Right lobe of liver (tissue), 6 donors: ENCODE measurements around the gene ATXN3. TPM values are rescaled to one million over a fixed set of nuclear protein-coding genes. Genes with fewer than 3 reads are reported as not detected.

Source experiments
- ATAC-seq, 4 donors: fragments of 200-7000 bp; cut with Tn5 transposase; one replicate each; pipeline ENCODE4 v1.9.1; 2020; ENCODE audit warnings: mild to moderate bottlenecking in 4 of 4, moderate library complexity in 4 of 4
- DNase-seq, 3 donors: peaks; one replicate each; pipeline ENCODE4 v3.0.0-alpha.2; 2020
- H3K27ac ChIP-seq, 3 donors: fragments of 200-600 bp; one replicate each; pipeline ENCODE4 v1.8.0; 2022
- H3K27me3 ChIP-seq, 2 donors: fragments of 200-600 bp; one replicate each; pipeline ENCODE4 v1.8.0; 2022
- H3K36me3 ChIP-seq, 4 donors: fragments of 200-600 bp; sonication (generic) in 1 of 4; one replicate each; pipeline versions ENCODE4 v1.5.1 to v1.8.0; 2017 to 2022; ENCODE audit warnings: control low read depth in 1 of 4
- H3K4me1 ChIP-seq, 4 donors: fragments of 200-600 bp; sonication (generic) in 1 of 4; one replicate each; pipeline versions ENCODE4 v1.5.1 to v1.8.0; 2017 to 2022; ENCODE audit warnings: control low read depth in 1 of 4
- H3K4me3 ChIP-seq, 3 donors: fragments of 200-600 bp; one replicate each; pipeline ENCODE4 v1.8.0; 2022
- H3K9me3 ChIP-seq, 4 donors: fragments of 200-600 bp; sonication (generic) in 1 of 4; one replicate each; pipeline versions ENCODE4 v1.5.1 to v1.8.0; 2017 to 2022; ENCODE audit warnings: control low read depth in 1 of 4
- CTCF ChIP-seq, 4 donors: fragments of 200-600 bp in 3 of 4; fragments of 450-650 bp in 1 of 4; IDR thresholded peaks; one replicate each; pipeline versions ENCODE4 v1.5.1 to v1.8.0; 2016 to 2022; ENCODE audit warnings: antibody characterized with exemption in 4 of 4, mild to moderate bottlenecking in 2 of 4
- POLR2A ChIP-seq: fragments of 450-650 bp; IDR thresholded peaks from one replicate; pipeline ENCODE4 v1.6.1; 2017; ENCODE audit warnings: antibody characterized with exemption, mild to moderate bottlenecking
- WGBS: methylation state at CpG from one replicate; pipeline ENCODE4 v1.1.6; 2018; ENCODE audit warnings: low coverage, low lambda C conversion rate; ENCODE audit not compliant: insufficient coverage; ENCODE audit errors: missing lambda C conversion rate; 5-methylcytosine and 5-hydroxymethylcytosine counted together
- intact Hi-C, 2 donors: fragments of 100-400 bp; cut with DNase I; formaldehyde crosslinking; loops; one replicate each; pipeline versions ENCODE4 v1.11.2 to v1.14.1; 2022
- long read RNA-seq: library from polyadenylated mRNA; unstranded; transcript quantifications from one replicate; pipeline ENCODE4 v2.0.0, GENCODE V29; 2019
- total RNA-seq, 6 experiments: library from RNA; depleted of rRNA in 2 of 6; stranded (reverse); fragments of >200 nt in 2 of 6; fragmentation: NEBNext Ultra II Directional in 3 of 6; extraction: Animal tissue kit (Norgen Biotek cat#: 25700) in 3 of 6; gene quantifications; one replicate each; pipeline versions ENCODE4 v1.1.0 to v1.2.4, GENCODE V29; 2016 to 2023
- donor health status: DM: no; HTN: yes; CAD: no.
- donor health status: DM: no; HTN: no; CAD: no.
- donor health status: DM: no; HTN: no; CAD: no.
- donor health status: DM: no; HTN: yes; CAD: no.
- donor health status: DM: no; HTN: yes; CAD: no.

Gene ATXN3
- total RNA-seq: 10 to 100 TPM in 3 of 6 experiments, 1 to 10 TPM in 3; 5.5 to 15.4 (median 9.7) TPM
- long read RNA-seq: 0 reads

DNA sequence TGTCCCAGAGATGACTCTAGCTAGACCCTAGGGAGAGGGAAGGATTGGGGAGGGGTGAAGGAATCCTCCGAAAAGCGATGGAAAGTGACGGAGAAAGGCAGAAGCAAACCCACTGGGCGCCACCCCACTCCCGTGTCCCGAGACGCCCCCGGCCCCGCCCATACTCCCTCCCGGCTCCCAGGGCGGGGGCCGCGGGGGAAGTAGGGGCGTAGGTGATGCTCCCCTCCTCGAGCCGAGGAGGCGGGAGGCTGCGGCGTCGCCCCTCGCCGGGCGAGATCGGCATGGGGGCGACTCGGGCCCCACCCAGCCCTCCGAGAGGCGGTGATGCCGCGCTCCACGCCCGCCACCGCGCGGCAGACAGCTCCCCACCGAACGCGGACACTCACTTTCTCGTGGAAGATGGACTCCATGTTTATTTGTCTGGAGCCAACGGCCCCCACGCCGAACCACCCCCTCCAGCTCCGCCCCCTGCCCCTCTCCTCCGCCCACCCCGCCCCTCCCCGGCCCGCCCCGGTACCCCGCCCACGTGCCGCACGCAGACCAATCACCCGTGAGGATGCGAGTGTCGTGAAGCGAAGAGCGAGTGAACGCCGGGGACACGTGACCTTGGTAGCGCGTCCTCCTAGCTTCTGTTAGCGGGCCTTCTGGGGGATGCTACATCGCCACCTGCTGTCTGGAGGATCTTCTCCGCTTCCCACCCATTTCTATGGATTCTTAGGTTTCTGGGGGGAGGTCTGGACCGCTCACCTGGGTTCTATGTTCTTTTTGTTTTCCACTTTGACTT, at the start of gene ATXN3:
Gene ATXN3, minus strand, starts transcription at position 440 of the 784 bp plus-strand sequence. Its CDS starts 30 bp downstream, at position 410.
- ATAC-seq (peak; percentile 93 to 98 (median 94)), DNase-seq (peak; percentile 98 to 99 (median 98))
- Histone ChIP-seq H3K9me3 (no peaks in the 10 kb centered on the region), H3K27ac (peak within 1 kb of the TSS; percentile 84 to 88 (median 86)), H3K4me3 (peak within 1 kb of the TSS; percentile 93 to 99 (median 99)), H3K27me3 (no peaks in the 10 kb centered on the region), H3K4me1 (peaks cover 0 to 18% (median 2%) of the 10 kb centered on the region in 4 donors), H3K36me3 (no peaks in the 10 kb centered on the region)
- 2% methylated on average over 26 of the region's 66 CpGs for WGBS
- TF ChIP-seq CTCF (IDR thresholded peaks at IDR 0.05): peak; percentile 52 to 79 (median 76)
- peak; percentile 22 for TF ChIP-seq POLR2A
- intact Hi-C loops: no loop called here

- DNase-seq: no peak
- H3K4me1 ChIP-seq: no peaks in the 10 kb centered on the region
- no peaks in the 10 kb centered on the region for H3K9me3 ChIP-seq
- 86% methylated on average over 3 of the region's 3 CpGs for WGBS
- TF ChIP-seq CTCF (IDR thresholded peaks at IDR 0.05) (no peak), POLR2A (no peak)
- H3K36me3 ChIP-seq: peaks cover 0 to 52% (median 21%) of the 10 kb centered on the region in 4 donors
- intact Hi-C loops: no loop called here
- no peak for ATAC-seq
- no peak overlapping the region for H3K27ac ChIP-seq
- H3K4me3 ChIP-seq: no peak overlapping the region
- H3K27me3 ChIP-seq: no peaks in the 10 kb centered on the region
Measured at GRCh38 chr14:92154283-92154942, 48.0 kb upstream of the ATXN3 start.

DNA sequence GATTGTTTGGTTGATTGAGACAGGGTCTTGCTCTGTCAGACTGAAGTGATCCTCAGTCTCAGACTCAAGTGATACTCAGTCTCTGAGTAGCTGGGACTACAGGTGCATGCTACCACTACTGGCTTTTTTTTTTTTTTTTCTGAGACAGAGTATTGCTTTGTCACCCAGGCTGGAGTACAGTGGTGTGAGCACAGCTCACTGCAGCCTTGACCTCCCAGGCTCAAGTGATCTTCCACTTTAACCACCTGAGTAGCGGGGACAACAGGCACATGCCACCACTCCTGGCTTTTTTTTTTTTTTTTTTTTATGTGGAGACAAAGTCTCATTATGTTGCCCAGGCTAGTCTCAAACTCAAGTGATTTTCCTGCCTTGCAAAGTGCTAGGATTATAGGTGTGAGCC, 47.2 kb upstream of the ATXN3 start:
- Histone ChIP-seq H3K36me3 (peaks cover 0 to 51% (median 20%) of the 10 kb centered on the region in 4 donors), H3K27ac (no peak overlapping the region), H3K4me3 (no peak overlapping the region), H3K9me3 (no peaks in the 10 kb centered on the region), H3K27me3 (no peaks in the 10 kb centered on the region), H3K4me1 (no peaks in the 10 kb centered on the region)
- ATAC-seq: no peak
- DNase-seq: no peak
- intact Hi-C loops: no loop called here
- TF ChIP-seq CTCF (IDR thresholded peaks at IDR 0.05) (no peak), POLR2A (no peak)
- 100% methylated on average over 1 of the region's 1 CpG for WGBS

DNA sequence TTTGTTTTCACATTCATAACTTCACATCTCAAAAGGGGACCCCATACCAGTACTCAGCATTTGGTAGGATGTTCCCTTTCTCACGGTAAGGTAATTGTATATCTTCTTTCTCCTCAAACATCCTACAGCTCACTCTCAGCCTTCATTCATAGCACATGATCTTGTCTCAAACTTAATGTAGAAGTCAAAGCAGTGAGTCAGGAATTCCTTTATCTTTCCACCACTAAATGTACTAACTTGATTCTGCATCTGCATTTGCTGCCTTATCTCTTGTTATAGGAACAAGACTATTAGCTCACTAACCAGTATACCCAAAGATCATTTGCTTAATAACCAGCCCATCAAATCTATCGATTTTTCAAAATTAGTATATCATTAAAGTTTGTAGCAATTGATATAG, 38.3 kb upstream of the ATXN3 start:
- H3K4me3 ChIP-seq: no peak overlapping the region
- H3K4me1 ChIP-seq: no peaks in the 10 kb centered on the region
- H3K27me3 ChIP-seq: no peaks in the 10 kb centered on the region
- TF ChIP-seq POLR2A: no peak
- TF ChIP-seq CTCF (IDR thresholded peaks at IDR 0.05): no peak
- DNase-seq (no peak), ATAC-seq (no peak)
- WGBS: 94% methylated on average over 2 of the region's 2 CpGs
- intact Hi-C loops: no loop called here
- H3K9me3 ChIP-seq: no peaks in the 10 kb centered on the region
- peaks cover 0 to 74% (median 26%) of the 10 kb centered on the region in 4 donors for H3K36me3 ChIP-seq
- no peak overlapping the region for H3K27ac ChIP-seq
